Skeletal muscle cell (primary cell): ENCODE results near the gene NELL1.

Source experiments
- DNase-seq: peaks from one replicate; pipeline ENCODE4 v3.0.0-alpha.2; 2010; ENCODE audit warnings: low read depth
- H3K4me3 ChIP-seq: 2 replicates; pipeline ENCODE4 v1.5.1; 2011; ENCODE audit warnings: low read depth, mild to moderate bottlenecking, control low read depth, low read length, moderate library complexity

Gene NELL1

DNA sequence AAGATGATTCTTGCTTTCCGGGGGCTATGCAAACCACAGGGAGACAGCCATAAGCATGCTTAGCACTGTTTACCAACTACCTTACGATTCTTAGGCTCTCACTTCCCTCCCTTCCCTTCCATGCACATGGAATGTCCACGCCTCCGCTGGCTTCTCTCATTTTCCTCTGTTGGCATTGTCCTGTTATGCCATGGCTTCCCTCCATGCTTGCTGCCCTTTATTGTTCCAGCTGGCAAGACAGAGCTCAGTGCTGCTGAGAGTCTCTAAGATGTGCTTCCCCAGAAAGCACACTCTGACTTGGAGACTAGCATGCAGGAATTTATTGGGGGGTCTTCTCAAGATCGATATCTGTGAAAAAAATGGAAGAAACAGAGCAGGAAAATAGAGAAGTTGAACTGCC, 379.2 kb downstream of the NELL1 start:
- no peak for DNase-seq
- no peak overlapping the region for H3K4me3 ChIP-seq

DNA sequence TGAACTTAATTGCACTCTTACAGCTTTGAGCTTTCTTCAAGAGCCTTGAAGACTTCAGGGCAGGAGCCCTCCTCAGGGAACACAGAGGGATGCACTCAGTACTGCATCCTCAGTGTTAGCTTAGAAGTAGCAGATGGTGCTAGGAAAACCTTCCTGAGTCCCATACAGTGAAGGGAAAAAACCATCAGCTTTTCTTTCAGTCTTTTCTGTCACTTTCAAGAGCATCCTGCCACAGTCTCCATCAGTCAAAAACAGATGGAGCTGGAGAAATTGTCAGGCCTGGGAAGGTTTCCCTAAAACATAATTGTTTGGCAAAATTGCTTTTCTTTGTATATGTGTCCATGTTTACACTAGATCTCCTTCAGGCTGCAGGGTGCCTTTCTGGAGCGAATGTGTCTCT, 384.1 kb downstream of the NELL1 start:
- no peak overlapping the region for H3K4me3 ChIP-seq
- DNase-seq, result no peak

DNA sequence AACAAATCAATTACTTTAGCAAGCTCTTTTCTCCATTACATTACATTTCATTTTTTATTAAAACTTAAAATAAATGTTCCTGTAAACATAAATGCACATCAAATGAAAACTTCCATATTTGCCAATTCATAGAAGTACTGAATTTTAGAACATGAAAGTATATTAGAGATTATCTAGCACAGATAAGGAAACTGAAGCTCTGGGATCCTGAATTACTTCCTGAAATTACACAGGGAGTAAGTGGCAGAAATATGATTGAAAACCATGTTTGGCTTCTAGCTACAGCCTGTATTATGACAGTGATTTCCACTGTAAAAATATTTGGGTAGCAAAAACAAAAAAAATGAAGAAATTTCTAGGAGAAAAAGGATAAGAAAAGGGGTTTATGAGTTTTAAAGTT, 387.3 kb downstream of the NELL1 start:
- no peak for DNase-seq
- H3K4me3 ChIP-seq, result no peak overlapping the region

DNA sequence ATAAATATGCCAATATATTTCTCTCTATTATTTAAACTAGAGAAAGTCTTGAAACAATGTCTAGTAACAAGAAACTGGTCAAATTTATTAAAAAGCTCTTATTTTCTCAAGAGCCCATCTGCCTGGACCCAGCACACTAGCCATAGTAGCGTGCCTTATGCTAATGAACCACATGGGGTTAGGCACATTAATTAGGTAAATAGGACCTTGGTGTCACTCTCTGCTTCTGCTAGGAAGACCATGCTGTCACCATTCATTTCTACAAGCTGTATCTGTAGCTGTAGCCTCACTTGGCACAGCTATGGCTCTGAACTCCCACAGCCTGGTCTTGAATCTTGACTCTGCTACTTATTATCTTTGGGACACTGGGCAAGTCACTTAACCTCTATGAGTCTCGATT, 390.5 kb downstream of the NELL1 start:
- DNase-seq, result no peak

DNA sequence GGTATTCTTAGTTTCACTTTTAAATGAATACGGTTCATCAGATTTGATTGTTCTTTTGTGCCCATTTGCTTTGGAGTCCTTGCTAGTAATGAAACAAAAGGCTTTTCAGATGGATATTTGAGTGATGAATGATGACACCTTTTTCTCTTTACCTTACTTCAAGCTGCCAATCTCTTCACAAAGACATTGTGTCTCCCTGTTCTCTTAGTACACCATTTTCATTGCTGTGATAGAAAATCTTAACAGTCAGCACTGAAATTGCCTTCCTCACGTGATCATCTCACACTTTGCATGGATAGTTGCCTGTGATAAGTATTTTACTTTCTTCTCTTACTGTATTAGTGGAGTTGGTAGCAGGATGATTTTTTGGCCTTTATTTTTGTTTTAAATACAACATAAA, 396.6 kb downstream of the NELL1 start:
- DNase-seq, result no peak
- no peak overlapping the region for H3K4me3 ChIP-seq

More for the DNA sequence above, 390.5 kb downstream of the NELL1 start:
- H3K4me3 ChIP-seq, result no peak overlapping the region

DNA sequence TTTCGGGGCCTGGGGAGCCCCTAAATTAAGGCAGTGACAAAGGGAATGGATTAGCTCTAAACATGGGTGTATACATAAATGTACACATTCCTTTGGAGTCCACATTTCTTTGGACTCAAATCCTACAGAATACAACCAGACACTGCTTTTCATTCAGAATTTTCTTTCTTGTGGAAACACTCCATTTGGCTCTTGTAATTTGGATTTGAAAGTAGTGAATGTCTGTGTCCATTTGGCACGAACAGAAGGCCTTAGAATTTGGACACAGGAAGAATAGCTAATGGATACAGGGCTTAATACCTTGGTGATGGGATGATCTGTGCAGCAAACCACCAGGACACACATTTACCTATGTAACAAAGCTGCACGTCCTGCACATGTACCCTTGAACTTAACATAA, 399.5 kb downstream of the NELL1 start:
- no peak for DNase-seq
- no peak overlapping the region for H3K4me3 ChIP-seq

DNA sequence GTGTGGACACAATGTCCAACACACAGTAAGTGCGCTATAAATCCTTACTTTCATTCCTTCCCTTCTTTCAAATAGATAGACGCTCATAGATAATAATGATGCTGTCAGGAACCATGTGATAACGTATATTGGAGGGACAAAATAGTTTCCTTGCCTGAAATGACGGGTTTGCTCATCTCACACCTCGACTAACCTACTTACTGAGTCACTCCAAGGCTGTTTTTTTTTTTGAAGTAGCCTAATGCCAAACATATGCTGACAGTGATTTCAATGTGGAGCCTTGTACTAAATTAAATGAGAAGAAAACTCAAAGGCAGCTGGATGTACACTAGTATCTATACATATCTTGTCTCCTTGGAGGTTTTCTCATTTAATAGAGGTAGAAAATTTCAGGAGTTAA, 400.5 kb downstream of the NELL1 start:
- no peak overlapping the region for H3K4me3 ChIP-seq

DNA sequence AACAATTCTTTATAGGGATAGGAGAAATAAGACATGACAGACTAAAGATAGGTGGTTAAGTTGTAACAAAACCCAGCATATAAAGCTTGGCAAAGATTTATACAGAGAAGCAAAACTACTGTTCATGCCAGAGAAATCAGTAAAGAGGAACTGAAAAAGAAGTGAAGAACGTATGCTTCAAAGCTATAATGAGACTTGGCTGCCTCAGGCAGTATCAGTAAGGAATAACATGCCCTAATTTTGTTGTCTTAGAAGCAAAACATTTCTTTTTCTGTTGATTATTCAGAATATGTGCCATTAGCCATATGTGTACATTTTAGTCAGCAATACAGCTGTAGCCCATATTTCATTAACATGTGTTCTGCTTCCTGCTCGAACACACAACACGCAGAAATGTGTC, 403.2 kb downstream of the NELL1 start:
- DNase-seq, result no peak
- no peak overlapping the region for H3K4me3 ChIP-seq

More for the DNA sequence above, 400.5 kb downstream of the NELL1 start:
- no peak for DNase-seq

DNA sequence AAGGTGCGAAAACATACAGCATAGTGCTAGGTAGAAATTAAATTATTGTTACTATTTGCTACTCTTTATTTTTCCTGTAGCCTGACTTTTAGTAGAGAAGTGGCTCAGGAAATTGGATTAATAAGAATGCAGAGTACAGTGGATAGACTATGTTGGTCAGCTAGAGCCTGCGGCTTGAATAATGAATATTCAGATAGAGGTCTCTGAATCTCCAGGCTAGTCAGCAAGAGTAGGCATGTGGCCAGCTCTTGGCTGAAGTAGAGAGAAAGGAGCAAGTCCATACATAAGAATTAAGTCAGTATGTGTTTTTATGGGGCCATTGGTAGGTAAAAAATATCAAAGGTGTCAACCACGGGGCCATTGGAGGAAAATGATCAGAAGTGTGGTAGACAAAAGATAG, 413.5 kb downstream of the NELL1 start:
- no peak for DNase-seq
- H3K4me3 ChIP-seq, result no peak overlapping the region

DNA sequence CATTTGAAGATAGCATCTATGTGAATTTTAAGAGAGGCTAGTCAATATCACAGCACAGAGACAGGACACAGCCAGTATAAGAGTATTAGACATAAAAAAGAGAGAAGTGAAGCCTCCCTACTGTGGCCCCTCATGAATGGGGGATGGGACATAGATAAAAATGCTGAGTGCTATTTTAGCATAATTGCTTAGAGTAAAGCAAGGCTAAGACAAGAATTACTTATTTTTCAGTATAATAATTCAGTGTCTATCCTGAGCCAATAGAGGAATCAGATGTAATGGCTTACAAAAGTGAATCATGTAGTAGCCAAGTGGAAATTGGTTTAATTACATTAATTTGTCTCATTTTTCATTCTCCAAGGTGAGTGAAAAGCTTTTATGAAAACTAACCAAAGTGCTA, 419.5 kb downstream of the NELL1 start:
- H3K4me3 ChIP-seq, result no peak overlapping the region
- DNase-seq, result no peak

DNA sequence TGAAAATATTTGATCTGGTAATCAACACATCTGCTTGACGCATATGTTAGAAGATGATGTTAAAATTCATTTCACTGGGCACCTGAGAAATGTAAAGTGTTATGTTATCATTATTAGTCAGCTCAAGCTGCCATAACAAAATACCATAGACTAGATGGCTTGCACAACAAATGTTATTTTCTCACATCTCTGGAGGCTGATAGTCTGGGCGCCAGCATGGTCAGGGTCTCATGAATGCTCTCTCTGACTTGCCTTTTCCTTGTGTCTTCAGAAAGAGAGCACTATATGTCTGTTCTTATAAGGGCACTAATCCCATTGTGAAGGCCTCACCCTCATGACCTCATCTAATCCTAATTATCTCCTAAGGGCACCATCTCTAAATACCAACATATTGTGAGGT, 435.3 kb downstream of the NELL1 start:
- H3K4me3 ChIP-seq, result no peak overlapping the region
- DNase-seq, result no peak

DNA sequence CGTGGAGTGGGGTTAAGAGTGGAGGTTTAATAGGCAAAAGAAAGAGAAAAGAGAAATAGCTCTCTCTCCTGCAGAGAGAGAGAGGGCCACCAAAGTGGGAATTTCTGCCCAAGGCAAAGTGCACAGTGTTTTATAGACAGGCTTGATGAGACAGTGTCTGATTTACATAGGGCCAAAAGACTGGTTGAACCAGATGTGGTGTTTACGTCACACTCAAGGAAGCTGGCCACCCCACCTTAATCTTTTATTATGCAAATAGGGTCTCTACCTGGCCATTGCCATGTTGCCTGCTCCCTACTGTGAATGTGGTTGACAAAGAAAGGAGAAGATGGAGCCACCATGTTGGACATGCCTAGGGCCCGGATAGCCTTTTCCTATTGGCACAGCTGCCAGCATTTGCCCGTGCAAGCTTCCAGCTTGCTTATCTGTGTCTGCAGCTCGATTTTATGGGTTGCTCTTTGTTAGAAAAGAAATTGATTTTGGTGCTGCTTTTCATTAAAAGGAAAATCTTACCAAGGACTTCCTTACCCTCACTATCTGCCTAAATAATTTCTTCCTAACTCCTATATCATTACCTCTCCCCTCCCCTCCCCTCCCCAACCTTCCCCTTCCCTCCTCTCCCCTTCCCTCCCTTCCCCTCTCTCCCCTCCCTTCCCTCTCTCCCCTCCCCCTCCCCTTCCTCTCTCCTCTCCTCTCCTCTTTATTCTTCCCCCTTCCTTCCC, 436.0 kb downstream of the NELL1 start:
- H3K4me3 ChIP-seq, result no peak overlapping the region
- DNase-seq, result no peak

DNA sequence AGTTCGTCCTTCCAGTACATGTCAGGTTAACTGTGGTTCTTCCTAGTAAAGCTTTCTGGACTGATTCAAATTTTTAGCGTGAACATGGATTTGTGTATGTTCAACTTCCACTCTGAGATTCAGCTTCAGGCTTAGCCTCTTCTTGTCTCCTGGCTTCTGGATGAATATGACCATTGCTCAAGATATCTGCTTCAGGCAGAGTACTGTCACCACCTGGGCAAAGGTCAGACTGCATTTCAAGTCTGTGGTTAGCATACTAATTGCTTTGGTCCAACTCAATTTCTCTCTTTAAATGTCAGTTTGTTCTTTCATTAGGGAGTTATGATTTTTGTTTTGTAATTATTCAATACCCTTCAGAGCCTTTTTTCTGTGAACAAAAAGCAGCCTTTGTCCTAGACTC, 440.0 kb downstream of the NELL1 start:
- no peak for DNase-seq
- H3K4me3 ChIP-seq, result no peak overlapping the region

DNA sequence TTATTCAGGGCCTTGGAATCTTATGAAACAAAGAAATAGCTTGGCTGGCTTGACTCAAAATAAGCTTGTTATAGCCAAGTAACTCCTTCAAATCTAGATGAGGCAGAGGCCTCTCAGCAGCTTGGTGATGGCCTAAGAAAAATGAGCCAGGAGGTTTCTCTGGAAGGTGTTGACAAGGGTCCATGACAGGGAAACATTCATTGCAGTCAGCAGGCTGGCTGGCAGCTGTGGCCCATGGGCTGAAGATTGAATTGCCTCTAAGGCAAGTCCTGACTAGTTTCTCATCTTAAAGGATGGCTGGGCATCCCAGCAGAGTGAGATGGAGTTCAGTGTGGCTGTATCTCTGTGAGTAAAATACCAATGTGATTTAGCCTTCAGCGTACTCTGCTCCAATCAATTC, 441.0 kb downstream of the NELL1 start:
- DNase-seq, result no peak
- no peak overlapping the region for H3K4me3 ChIP-seq

DNA sequence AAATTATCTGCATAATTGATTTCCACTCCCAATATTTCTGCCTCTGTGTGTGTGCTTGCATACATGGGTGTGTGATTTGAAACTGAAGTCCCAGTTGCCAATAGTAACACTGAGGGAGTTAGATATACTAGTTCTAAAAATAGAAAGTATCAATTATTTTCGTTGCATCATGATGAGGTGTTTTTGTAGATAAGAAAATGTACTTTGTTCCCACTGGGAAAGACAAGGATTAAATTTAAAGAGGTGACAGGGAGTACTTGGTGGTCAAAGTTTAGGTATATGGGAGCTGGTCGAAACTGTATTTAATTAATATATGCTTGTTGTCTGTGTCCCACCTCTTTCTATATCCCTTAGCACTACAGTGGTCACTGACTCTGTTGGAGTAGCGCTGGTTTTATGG, 444.5 kb downstream of the NELL1 start:
- DNase-seq, result no peak
- no peak overlapping the region for H3K4me3 ChIP-seq

DNA sequence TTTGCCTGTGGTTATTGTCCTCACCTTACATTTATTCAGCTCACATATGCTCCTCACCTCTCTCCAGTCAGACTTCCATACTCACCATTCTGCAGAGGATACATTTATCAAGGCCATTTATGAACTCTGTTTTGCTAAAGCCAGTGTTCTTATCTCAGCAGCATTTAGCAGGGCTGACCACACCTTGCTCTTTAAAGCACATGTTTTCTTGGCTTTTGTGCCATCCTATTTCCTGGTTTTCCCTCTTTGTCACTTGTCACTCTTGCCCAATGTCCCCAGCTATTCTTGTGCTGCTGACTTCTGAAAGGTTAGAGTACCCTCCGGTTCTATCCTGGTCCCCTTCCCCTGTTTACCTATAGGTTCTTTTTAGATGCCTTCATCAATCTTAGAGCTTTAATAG, 446.6 kb downstream of the NELL1 start:
- DNase-seq, result no peak

DNA sequence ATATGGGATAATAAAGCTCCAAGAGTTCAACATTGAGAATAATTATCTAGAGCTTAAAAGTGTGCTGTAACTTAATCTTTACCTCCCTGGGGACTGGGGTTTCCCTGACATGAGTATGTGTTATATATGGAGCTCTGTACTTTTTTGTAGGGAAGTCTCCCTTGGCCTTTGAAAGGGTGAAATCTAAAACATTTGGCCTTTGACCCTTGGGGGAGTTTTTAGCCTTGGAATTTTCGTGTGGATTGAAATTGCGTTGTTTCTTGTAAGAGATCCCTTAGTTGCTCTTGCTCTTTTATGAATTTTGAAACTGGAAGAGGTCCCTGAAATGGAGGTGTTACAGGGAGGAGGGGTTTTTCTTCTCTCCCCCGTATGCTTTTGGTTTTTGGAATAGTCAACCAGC, 450.0 kb downstream of the NELL1 start:
- no peak overlapping the region for H3K4me3 ChIP-seq
- no peak for DNase-seq

More for the DNA sequence above, 446.6 kb downstream of the NELL1 start:
- no peak overlapping the region for H3K4me3 ChIP-seq

DNA sequence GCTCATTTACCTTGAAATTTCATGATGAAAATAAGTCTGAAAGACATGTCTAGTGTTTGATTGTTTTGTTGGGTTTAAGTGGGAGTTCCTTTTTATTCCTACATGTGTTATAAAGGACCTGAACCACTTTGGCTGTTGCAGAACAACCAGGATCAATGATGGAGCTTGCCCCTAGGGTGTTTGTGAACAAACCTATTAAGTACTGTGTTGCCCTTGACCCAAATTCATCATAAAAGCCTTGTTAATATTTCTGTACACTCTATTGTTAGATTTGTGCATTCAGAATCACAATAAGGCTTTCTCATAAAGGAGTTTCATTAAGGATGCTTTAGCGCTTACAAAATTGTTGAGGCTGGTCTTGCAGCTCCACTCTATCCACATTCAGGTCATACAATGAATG, 452.6 kb downstream of the NELL1 start:
- H3K4me3 ChIP-seq, result no peak overlapping the region
- DNase-seq, result no peak

DNA sequence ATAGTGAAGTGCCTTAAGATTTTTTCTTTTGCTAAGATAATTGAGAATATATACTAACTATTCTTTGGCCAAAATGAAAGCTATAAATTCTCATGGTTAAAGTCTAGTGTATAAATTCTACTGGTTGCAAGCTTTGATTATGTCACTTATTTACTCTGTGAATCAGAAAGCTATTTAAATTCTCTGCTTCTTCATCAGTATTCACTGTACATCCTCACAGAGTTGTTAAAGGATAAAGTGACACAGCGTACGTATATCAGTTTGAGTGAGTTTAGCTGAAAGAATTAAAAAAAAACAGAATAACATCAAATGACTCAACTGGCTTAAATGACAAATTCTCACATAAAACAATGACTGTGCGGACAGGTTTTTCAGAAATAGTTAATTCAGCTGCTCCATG, 453.1 kb downstream of the NELL1 start:
- no peak overlapping the region for H3K4me3 ChIP-seq
- no peak for DNase-seq

DNA sequence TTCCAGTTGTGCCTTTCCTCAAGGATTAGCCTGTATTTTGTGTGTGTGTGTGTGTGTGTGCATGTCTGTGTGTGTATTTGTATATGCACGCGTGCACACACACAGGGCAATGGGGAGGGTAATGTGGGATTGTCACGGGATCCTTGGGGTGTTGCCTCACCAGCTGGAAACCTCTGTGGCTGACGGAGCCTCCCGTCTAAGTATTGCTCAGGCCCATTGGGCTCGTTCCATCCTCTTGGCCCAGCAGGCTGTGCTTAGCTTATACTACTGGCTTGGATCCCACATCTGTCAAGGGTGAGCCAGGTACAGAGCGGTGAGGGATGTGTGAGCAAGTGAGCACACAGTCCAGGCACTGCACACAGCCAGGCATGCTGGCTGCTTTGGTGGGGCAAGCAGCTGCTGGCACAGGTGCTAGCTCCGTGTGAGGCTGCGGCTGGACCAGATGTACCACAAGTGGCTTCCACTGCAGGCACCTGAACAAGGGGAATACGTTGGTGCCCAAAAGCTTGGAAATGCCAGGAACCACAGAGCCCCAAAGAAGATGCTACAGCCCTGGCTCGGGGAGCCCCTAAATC, 462.8 kb downstream of the NELL1 start:
- no peak for DNase-seq
- H3K4me3 ChIP-seq, result no peak overlapping the region

DNA sequence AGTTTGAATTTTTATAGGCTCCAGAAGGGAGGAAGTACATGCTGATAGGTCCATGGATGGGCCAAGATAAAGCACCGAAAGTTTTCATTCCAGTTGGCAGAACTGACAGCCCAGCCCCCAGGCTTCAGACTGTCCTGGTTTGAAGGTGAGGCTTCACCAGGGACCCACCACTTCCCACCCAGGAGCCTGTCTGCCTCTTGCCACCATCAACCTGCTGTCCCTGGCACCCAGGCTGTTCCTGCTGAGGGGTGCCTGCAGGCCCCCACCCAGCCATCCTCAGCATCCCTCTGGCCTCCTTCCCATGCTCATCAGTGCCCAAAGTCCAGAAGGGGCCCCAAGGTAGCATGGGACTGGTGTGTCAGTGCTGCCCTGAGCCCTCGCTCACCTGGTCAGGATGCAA, 463.9 kb downstream of the NELL1 start:
- no peak for DNase-seq
- H3K4me3 ChIP-seq, result no peak overlapping the region

DNA sequence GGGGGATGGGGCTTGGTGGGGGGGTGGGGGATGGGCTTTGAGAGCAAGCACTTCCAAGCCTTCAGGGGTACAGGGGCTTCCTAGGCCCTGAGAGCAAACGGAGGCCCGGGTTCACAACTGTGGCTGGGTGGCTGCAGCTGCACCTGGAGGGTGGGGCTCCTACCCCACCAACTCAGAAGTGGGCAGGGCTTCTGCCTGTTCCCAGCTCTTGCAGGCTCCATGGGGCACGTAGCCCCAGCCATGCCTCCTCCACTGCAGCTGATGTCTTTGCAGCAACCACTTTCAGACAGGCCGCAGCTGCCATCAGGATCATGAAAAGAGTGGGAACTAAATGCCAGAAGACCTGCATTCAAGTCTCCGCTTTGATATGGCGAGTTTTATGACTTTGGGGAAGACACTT, 464.3 kb downstream of the NELL1 start:
- DNase-seq, result no peak
- no peak overlapping the region for H3K4me3 ChIP-seq
